ENCODE data around the gene FLOT1. TPM values are rescaled to one million over a fixed set of nuclear protein-coding genes. Genes with fewer than 3 reads are reported as not detected.
"Not testable (repeated sequence)": the region's sequence is repeated elsewhere in the genome, so short reads cannot be mapped to it uniquely, and the experiment has no call there.

Gene FLOT1
- total and polyA plus RNA-seq, 7 donors, result 113 to 224 (median 181) TPM

- Histone ChIP-seq H3K27me3 (ENCODE audit: insufficient read depth in 3 of 3, low read length in 2 of 3) (no peaks in the 10 kb centered on the region), H3K9me3 (no peaks in the 10 kb centered on the region), H3K27ac (peak overlapping the region; percentile 98), H3K4me3 (peak overlapping the region; percentile 96), H3K4me1 (peaks cover 33% of the 10 kb centered on the region), H3K36me3 (ENCODE audit: insufficient read depth in 1 of 2, low read depth in 1 of 2) (peaks cover 4 to 40% of the 10 kb centered on the region in 2 donors)
- peak; percentile 44 for TF ChIP-seq CTCF (IDR thresholded peaks at IDR 0.05)
- intact Hi-C loops (cut with DNase I), result loop anchor here (1.0 to 10.0 kb wide), 4 partner anchors 35 to 177 kb away; partner anchors contain the start of genes MRPS18B (in 1 of the 2), PPP1R10 (in 1 of the 2) and PPP1R18 (in 1 of the 2)
- peak; percentile 94 to 96 for DNase-seq
- 2 to 7% (median 5%) methylated on average over 50 to 71 of the region's 71 CpGs for WGBS, 3 donors
- ATAC-seq, result peak; percentile 73 to 79 (median 77)
Measured at GRCh38 chr6:30721198-30722024, 21.1 kb downstream of the FLOT1 start.

GRCh38 chr6:30720738-30721197 lies 21.7 kb downstream of the FLOT1 start:
- ATAC-seq (peak; percentile 15 to 37 (median 33)), DNase-seq (peak; percentile 79 to 84)
- Histone ChIP-seq H3K9me3 (no peaks in the 10 kb centered on the region), H3K36me3 (ENCODE audit: insufficient read depth in 1 of 2, low read depth in 1 of 2) (peaks cover 4 to 35% of the 10 kb centered on the region in 2 donors), H3K27me3 (ENCODE audit: insufficient read depth in 3 of 3, low read length in 2 of 3) (no peaks in the 10 kb centered on the region), H3K4me3 (peak overlapping the region; percentile 96), H3K4me1 (peaks cover 39% of the 10 kb centered on the region), H3K27ac (peak overlapping the region; percentile 98)
- intact Hi-C loops (cut with DNase I), result loop anchor here in 1 of 2 donors (2.0 to 10.0 kb wide), 3 partner anchors 34 to 176 kb away; partner anchors contain the start of genes MRPS18B, PPP1R10 and PPP1R18
- no peak for TF ChIP-seq CTCF (IDR thresholded peaks at IDR 0.05)
- 0 to 1% (median 0%) methylated on average over 28 to 29 of the region's 29 CpGs for WGBS, 3 donors

GRCh38 chr6:30719791-30720737 lies 22.4 kb downstream of the FLOT1 start, which contains the start of gene TUBB:
Gene TUBB, plus strand, starts transcription at chr6:30720352. Its CDS starts 155 bp downstream, at chr6:30720507.
- Histone ChIP-seq H3K9me3 (no peaks in the 10 kb centered on the region), H3K27ac (peak within 1 kb of the TSS; percentile 98), H3K27me3 (ENCODE audit: insufficient read depth in 3 of 3, low read length in 2 of 3) (no peaks in the 10 kb centered on the region), H3K4me1 (peaks cover 39% of the 10 kb centered on the region), H3K36me3 (ENCODE audit: insufficient read depth in 1 of 2, low read depth in 1 of 2) (peaks cover 4 to 33% of the 10 kb centered on the region in 2 donors), H3K4me3 (peak within 1 kb of the TSS; percentile 96)
- intact Hi-C loops (cut with DNase I), result loop anchor here (2.0 to 10.0 kb wide), 4 partner anchors 33 to 175 kb away; partner anchors contain the start of genes ATAT1 (in 1 of the 2), MRPS18B (in 1 of the 2), PPP1R10 (in 1 of the 2) and PPP1R18 (in 1 of the 2)
- DNase-seq, result peak; percentile 97 to 98
- peak; percentile 75 to 78 (median 76) for ATAC-seq
- WGBS, 3 donors, result 0 to 1% (median 1%) methylated on average over 35 to 38 of the region's 38 CpGs
- peak; percentile 12 for TF ChIP-seq CTCF (IDR thresholded peaks at IDR 0.05)

GRCh38 chr6:30719356-30719755 lies 23.1 kb downstream of the FLOT1 start:
- H3K4me1 ChIP-seq, result peaks cover 39% of the 10 kb centered on the region
- intact Hi-C loops (cut with DNase I), result loop anchor here in 1 of 2 donors (5.0 kb wide), 1 partner anchor 92 kb away; the partner anchor contains the start of gene ATAT1

GRCh38 chr6:30717845-30718720 lies 24.4 kb downstream of the FLOT1 start:
- ATAC-seq; H3K9me3 ChIP-seq; DNase-seq; H3K27me3 ChIP-seq (ENCODE audit: insufficient read depth in 3 of 3, low read length in 2 of 3): not testable (repeated sequence)
- peaks cover 0 to 33% of the 10 kb centered on the region in 2 donors for H3K36me3 ChIP-seq (ENCODE audit: insufficient read depth in 1 of 2, low read depth in 1 of 2)
- intact Hi-C loops (cut with DNase I), result loop anchor here in 1 of 2 donors (5.0 kb wide), 1 partner anchor 91 kb away; the partner anchor contains the start of gene ATAT1
- WGBS, 3 donors, result 77 to 80% (median 79%) methylated on average over 37 of the region's 37 CpGs
- peaks cover 33% of the 10 kb centered on the region for H3K4me1 ChIP-seq
- H3K4me3 ChIP-seq, result peak overlapping the region; percentile 66
- peak overlapping the region; percentile 98 for H3K27ac ChIP-seq

More at GRCh38 chr6:30719356-30719755, 23.1 kb downstream of the FLOT1 start:
- 32 to 39% (median 34%) methylated on average over 8 of the region's 8 CpGs for WGBS, 3 donors
- Histone ChIP-seq H3K9me3 (no peaks in the 10 kb centered on the region), H3K36me3 (ENCODE audit: insufficient read depth in 1 of 2, low read depth in 1 of 2) (peaks cover 0 to 33% of the 10 kb centered on the region in 2 donors), H3K4me3 (peak overlapping the region; percentile 96), H3K27ac (peak overlapping the region; percentile 98), H3K27me3 (ENCODE audit: insufficient read depth in 3 of 3, low read length in 2 of 3) (no peaks in the 10 kb centered on the region)
- DNase-seq (no peak), ATAC-seq (no peak)
- no peak for TF ChIP-seq CTCF (IDR thresholded peaks at IDR 0.05)
